Measurements from ENCODE around the gene OTUB2.

DNA sequence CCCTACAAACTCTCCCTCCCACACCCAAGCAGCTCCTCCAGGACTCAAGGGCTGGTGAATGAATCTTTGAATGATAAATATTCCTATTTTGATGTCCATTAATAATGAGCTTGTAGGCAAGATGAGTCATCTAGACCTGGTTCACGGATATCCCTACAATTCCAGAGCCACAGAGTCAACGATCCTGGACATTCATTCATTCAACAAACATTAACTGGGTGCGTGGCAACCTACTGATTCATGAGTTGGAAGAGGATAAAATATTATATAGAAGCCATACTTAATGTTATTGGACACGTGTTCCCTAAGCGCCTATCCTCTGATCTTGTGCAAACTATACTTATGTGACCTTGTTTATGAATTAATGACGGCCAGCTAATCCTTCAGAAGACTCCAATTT lies 420 bp upstream of the OTUB2 start:
- no peak for TF ChIP-seq BRCA1 (IDR thresholded peaks at IDR 0.05; ENCODE audit: low read depth, low read length)
- no peak for TF ChIP-seq CBX8 (IDR thresholded peaks at IDR 0.05; ENCODE audit: borderline replicate concordance, low read depth, low read length)
- TF ChIP-seq, protein P1, sequence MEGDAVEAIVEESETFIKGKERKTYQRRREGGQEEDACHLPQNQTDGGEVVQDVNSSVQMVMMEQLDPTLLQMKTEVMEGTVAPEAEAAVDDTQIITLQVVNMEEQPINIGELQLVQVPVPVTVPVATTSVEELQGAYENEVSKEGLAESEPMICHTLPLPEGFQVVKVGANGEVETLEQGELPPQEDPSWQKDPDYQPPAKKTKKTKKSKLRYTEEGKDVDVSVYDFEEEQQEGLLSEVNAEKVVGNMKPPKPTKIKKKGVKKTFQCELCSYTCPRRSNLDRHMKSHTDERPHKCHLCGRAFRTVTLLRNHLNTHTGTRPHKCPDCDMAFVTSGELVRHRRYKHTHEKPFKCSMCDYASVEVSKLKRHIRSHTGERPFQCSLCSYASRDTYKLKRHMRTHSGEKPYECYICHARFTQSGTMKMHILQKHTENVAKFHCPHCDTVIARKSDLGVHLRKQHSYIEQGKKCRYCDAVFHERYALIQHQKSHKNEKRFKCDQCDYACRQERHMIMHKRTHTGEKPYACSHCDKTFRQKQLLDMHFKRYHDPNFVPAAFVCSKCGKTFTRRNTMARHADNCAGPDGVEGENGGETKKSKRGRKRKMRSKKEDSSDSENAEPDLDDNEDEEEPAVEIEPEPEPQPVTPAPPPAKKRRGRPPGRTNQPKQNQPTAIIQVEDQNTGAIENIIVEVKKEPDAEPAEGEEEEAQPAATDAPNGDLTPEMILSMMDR (IDR thresholded peaks at IDR 0.05; ENCODE audit: control extremely low read depth in 1 of 3, insufficient read depth in 1 of 3, low read depth in 1 of 3, low read length in 3 of 3): no peak
- no peak for TF ChIP-seq POLR2AphosphoS5 (IDR thresholded peaks at IDR 0.05; ENCODE audit: low read depth, low read length)

All from H1 (cell line).